Activated effector memory CD4-positive, alpha-beta T cell treated with anti-CD3 and anti-CD28 coated beads, Interleukin-2, amount 50 U/mL, for 16 hours (primary cell): ENCODE results near the gene DOCK1.
"Not testable (repeated sequence)": the region's sequence is repeated elsewhere in the genome, so short reads cannot be mapped to it uniquely, and the experiment has no call there.

Experiments used
- DNase-seq: peaks from one replicate; pipeline ENCODE4 v3.0.0-alpha.2; 2020

The DOCK1 gene

GRCh38 chr10:126926568-126926967 lies 21.3 kb downstream of the DOCK1 start:
- DNase-seq, result peak; percentile 28

DNA sequence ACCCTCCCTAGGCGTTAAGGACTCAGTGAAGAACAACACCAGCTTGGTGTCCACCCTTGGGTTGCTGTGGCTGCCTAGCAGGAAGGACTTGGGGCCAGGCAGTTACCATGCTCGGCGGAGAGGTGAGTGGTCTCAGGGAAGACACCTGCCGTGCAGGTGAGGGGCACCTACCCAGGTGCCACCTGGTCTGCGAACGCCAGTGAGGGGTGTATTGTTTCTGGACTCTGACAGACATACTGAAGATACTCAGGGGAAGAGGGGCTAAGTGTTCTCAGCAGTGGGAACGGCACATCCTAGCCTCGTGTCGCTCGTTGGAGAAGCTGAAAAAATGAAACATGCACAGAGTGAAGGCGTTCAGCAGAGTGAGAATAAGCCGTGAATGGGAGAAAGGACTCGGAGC lies 22.6 kb downstream of the DOCK1 start:
- no peak for DNase-seq

DNA sequence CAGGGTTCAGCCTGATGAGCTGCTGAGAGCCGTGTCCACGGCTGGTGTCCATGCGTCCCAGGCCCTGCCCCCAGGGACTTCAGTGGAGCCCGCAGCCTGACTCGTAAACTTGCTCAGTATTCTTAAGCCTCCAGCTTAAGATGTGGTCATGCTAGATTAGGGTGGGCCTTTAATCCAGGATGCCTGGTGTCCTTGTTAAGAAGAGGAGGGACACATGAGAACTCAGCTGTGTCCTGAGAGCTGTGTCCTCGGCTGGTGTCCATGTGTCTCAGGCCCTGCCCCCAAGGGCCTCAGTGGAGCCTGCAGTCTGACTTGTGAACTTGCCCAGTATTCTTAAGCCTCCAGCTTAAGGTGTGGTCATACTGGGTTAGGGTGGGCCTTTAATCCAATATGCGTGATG lies 23.0 kb downstream of the DOCK1 start:
- no peak for DNase-seq

GRCh38 chr10:126929391-126929790 lies 24.2 kb downstream of the DOCK1 start:
- no peak for DNase-seq

DNA sequence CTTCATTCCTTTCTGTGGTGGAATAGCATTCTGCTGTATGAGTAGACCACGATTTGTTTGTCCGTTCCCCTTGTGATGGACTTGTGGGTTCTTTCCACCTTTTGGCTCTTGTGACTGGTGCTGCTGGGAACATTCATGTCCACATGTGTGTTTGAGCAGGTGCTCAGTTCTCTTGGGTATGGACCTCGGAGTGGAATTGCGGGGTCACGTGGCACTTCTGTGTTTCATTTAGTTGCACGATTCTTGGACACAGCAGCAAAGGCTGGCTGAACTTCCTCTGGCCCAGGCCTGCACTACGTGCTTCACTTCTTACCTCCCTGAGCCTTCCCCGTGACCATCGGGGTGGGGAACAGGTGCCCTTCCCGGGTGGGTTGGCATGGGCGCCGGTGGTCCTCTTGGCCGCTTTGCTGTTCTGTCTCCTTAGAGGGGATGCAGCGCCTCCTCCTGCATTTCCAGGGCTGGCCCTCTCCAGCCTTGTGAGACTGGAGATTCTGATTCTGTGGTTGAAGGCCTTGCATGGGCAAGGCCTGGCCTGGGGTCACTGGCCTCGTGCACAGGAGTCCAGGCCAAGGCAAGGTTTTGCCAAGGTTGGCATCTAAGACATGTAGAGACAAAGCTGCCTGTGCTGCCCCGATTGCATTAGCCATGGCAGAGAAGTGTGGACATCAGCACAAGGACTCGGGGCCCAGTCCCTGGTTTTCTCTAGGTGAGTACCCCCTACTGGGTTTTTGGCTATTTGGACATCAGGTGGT lies 25.1 kb downstream of the DOCK1 start:
- DNase-seq, result no peak

DNA sequence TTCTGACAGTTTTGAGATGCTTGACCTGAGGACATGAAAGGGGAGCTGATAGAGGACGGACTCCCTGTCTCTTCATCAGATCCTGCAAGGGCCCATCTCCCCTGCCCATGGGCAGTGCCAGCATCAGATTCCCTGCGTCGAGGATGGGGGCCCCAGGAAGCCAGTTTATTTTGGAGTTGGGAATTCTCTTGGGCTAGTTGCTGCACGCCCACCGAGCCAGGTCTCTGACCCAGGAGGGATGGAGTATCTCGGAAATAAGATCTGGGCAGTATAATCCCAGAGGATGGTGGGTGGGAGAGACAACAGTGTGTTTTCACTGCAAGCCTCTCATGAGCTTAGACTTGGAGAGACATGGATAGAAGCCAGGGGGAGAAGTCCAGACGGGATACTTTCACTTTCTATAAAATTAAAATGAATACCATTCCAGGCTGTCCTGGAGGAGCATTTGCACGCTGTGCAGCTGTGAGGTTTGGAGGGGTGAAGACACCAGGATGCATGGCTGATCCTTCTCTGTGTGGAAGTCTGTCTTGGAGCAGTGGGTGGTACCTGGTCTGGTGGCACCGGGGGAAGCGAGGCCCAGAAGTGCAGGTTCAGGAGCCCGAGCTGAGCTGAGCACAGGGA lies 25.8 kb downstream of the DOCK1 start:
- DNase-seq, result no peak

DNA sequence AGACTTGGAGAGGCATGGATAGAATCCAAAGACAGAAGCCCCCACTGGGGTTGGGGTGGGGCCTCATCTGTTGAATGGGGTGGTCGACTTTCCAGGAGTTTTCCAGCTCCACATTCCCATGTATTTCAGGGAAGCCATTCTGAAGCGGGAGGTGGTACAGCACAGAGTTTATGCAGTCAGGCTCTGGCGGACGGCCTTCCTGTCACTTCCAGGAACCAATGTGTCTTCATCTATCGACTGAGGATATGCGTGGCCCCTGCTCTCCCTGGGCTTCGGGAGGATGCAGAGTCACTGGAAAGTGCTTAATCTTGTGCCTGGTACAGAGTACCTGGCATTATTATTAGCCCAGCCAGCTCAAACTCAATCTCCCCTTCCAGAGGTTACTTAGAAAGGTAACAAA lies 26.3 kb downstream of the DOCK1 start:
- DNase-seq, result no peak

- no peak for DNase-seq
These were observed 27.3 kb downstream of the DOCK1 start for GRCh38 chr10:126932516-126932915.

DNA sequence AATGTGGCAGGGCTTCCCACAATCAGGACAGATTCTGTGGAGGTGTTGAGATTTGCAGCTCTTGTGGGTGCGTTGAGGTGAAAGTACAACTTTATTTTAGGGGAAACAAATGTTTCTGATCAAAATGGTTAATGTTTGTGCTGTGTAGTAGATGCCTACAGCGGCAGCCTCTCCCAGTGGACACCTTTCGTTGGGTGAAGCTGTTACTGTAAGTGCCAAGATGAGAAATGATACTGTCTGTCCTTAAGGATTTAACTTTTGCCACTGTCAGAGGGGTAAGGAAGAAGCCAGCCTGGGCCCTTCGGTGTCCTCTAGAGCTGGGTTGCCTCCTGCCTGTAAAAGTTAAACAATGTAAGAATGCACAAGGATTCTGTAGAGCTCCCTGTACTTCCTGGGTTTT lies 27.9 kb downstream of the DOCK1 start:
- DNase-seq, result no peak

DNA sequence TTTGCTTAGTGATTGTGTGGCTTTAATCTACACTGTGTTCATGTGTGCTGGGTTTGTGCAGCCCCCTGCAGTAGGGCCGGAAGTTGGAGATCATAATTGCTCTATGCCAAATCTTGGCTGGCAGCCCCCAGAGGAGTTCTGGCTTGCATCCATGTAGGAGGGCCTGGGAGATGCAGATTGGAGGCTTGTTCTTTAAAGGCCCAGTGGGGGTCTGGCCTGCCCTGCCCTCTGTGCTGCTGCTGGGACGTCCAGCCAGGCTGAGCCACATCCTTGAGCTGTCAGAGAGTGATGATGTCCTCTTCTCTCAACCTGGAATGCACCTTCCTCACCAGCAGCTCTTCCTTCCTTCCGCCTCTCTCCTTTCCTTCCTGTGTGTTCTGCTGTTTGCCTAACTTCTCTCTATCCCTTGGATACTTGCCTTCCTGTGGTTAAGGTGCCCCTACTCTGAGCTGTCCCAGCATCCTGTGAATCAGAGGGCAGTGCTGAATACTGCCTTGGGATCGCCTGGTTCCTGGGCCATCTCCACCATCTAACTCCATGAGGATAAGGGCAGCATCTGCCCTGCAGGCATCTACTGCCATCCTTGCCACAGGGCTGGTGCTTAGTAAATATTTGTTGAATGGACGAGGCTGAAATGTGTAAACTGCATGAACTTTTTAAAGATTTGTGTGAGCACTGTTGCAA lies 30.2 kb downstream of the DOCK1 start:
- DNase-seq, result no peak

DNA sequence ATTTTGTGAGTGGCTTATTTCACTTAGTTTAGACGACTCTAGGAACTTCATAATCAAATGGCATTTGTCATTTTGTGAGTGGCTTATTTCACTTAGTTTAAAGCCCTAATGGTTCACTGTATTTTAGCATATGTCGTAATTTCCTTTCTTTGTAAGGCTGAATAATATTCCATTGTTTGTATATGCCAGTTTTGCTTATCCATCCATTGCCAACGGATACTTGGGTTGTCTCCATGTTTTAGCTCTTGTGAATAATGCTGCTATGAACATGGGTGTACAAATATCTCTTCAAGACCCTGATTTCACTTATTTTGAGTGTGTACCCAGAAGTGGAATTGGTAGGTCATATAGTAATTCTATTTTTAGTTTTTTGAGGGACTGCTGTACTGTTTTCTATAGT lies 31.8 kb downstream of the DOCK1 start:
- no peak for DNase-seq

DNA sequence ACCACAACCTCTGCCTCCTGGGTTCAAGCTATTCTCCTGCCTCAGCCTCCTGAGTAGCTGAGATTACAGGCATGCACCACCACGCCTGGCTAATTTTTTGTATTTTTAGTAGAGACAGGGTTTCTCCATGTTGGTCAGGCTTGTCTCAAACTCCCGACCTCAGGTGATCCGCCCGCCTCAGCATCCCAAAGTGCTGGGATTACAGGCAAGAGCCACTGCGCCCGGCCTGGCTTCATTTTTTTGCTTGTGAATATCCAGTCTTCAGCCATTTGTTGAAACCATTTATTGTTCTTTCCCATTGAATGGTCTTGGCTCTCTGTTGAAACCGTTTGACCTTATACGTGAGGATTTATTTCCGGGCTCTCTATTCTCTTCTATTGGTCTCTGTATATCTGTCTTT lies 32.9 kb downstream of the DOCK1 start:
- DNase-seq, result not testable (repeated sequence)

DNA sequence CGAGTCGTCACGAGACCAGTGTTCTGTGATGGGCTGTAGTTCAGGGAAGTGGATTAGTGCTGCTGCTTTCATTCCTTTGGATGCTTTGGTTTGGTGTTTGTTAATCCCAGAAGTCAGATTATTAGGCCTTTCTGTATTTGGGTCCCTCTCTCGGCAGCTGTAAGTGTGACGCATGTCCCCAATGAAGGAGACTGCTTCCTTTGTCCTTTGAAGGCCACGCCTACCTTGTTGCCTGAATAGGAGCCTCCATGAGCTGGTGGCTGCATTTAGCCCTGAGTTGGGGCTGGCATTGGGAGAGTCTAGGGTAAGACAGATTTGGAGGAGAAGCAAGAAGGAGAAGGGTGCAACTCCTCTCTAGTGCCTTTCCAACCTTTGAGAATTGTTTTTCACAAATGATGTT lies 34.5 kb downstream of the DOCK1 start:
- DNase-seq, result no peak

DNA sequence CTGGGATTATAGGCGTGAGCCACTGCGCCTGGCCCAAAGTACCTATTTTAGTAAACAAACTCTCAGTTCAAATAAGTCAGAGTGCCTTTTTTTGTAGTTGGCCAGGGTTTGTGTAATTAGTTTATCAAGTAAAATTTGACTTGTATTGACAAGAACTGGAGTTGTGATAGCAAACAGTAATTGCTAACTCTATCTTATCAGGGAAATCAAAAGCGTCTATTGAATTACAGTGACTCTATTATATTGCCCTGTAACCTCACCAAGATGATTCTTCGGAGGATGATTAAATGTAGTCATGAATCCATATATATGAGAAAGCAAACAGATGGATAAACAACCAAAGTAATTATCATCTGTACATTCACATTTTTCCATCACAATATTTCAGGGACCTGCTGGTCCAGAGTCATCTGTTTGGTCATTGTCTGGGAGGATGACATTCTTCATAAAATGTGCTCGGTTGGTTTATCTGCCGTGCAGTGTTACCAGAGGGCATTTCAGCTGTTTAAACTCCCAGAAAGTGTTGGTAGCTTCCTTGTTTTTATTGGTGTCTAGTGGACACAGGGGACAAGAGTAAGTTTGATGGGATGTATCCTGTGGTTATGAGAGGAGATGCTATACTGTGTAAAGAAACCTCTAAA lies 35.6 kb downstream of the DOCK1 start:
- DNase-seq, result no peak

- no peak for DNase-seq
These were observed 39.0 kb downstream of the DOCK1 start for GRCh38 chr10:126944191-126944590.

DNA sequence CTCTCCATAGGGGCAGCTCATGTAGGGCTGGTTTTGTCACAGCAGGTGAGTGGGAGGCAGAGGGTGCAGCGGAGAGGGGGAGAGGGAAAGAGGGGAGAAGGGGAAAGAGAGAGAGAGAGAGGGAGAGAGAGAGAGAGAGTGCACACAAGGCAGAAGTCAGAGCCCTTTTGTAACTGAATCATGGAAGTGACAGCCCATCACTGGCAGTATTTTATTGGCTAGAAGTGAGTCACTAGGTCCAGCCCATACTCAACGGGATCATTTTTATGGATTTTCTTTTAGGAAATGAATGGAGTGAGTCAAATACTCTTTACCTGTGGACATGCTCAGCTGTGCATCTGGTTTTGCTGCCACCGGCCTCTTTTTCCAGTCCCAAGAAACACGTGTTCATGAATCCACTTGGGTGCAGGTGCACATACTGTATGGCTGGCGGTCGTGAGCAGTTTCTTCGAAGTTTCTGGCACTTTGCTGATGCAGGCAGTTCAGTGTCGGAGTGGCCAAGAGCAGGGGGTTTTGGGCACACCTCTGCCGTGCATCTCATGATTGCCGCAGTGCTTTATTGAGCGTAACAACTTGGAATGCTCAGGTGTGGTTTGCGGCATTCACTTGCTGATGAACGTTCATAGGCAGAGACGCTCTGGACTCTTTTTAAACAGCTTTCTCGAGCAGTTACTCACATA lies 40.3 kb downstream of the DOCK1 start:
- DNase-seq, result no peak

GRCh38 chr10:126946746-126947145 lies 41.5 kb downstream of the DOCK1 start:
- no peak for DNase-seq

DNA sequence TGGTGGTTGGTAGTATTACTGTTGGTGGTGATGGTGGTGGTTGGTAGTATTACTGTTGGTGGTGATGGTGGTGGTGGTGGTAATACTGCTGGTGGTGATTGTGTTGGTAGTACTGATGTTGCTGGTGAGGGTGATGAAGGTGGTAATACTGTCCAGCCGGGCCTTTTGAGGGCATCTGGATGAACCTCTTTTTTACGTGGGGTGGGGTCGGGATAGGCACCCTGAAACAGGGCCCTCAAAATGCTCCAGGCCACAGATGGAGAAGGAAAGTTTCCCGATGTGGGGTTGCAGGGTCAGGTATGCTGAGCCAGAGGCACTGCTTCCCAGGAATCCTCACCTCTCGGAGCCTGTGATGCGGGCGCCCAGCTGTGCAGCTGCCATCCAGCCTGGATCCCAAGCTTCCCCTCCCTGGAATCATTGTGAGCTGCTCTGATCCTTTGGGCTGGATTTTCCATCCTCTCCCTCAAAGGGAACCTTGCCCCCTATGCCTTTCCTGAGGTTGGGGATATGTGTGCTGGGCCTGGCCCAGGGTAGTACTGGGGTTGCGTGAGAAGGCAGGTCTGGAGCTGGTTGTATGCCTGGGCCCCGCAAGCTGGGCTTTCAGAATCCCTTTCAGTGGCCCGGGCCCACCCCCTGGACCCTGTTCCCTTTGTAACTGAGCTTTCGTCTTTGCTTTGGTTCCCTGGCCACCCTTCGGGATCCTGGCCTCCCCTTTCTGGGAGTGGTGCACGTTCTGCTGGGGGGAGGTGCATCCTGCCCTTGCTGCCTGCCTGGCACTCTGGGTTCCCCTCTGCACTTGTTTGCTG lies 43.3 kb downstream of the DOCK1 start:
- no peak for DNase-seq

DNA sequence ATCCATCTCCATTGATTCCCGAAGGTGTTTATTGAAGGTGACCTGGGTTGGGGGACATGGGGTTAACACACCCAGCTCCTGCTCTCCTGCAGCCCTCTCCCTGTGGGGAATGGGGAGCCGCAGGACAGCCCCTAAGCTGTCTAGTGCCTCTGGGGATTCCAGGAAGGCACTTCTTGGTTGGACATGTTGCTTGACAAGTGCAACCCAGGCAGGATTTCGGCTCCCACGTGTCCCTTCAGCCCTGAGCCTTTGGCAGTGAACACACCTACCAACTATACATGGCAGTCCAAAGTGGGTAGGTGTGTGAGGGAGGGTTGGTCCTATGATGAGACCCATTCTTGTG lies 43.9 kb downstream of the DOCK1 start:
- DNase-seq, result no peak

DNA sequence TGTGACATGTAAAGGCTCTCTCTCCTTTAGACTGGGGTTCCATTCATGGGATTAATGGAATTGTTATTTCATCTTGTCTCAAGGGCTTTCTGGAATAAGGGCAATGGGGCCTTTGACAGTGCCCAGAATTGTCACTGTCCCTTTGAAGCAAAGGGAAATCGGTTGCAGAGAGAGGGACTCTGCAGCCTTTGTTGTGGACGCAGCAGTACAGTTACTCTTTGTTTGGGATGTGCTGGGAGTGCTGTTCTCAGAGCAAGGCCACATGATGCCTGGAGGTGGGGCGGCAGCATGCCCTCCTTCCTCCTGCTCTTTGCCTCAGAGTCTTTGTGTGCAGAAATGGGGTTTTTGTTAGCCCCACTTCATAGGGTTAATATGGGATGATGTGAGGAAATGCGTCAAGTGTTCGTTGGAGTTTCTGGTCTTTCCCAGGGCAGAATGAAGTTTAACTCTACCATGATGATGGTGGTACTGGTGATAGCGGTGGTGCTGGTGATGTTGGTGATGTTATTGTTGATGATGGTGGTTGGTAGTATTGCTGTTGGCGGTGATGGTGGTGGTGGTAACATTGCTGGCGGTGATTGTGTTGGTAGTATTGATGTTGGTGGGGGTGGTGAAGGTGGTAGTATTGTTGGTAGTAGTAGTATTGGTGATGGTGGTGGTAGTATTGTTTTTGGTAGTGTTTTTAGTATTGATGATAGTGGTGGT lies 45.3 kb downstream of the DOCK1 start:
- DNase-seq, result no peak

GRCh38 chr10:126953886-126954285 lies 48.7 kb downstream of the DOCK1 start:
- DNase-seq, result no peak

- no peak for DNase-seq
These were observed 50.2 kb downstream of the DOCK1 start for GRCh38 chr10:126955396-126955795.
